Measurements from ENCODE around the gene NRG3. TPM values are rescaled to one million over a fixed set of nuclear protein-coding genes. Genes with fewer than 3 reads are reported as not detected.

The NRG3 gene
- total RNA-seq, 6 experiments from 2014 or later, result 0.34 to 0.99 (median 0.75) TPM

DNA sequence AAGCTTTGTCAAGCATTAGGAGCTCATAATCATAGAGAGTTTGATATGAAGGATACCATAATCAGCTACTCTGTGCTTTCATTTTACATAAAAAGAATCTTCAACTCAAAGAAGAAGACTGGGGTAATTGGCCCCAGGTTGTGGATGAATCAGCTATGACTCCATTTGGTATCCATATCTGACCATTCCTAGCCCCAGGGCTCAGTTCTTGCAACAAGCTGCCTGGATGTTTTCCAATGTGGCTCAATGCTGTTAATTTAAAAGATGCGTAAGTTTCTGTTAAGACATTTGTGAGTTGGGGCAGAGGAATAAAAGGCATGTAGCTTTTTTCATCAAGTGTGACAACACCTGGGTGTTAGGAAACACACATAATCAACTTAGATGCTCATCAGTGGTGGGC, 951.1 kb downstream of the NRG3 start:
- TF ChIP-seq POLR2A (IDR thresholded peaks at IDR 0.05) (no peak), CTCF (IDR thresholded peaks at IDR 0.05) (no peak)
- DNase-seq (no peak), ATAC-seq (no peak)
- Histone ChIP-seq H3K27ac (no peak overlapping the region), H3K36me3 (no peaks in the 10 kb centered on the region), H3K4me1 (no peaks in the 10 kb centered on the region), H3K4me3 (no peak overlapping the region), H3K9me3 (no peaks in the 10 kb centered on the region), H3K27me3 (no peaks in the 10 kb centered on the region)
- 83% methylated on average over 1 of the region's 1 CpG for WGBS (ENCODE audit: insufficient coverage, low coverage, low lambda C conversion rate, missing lambda C conversion rate)
- intact Hi-C loops (cut with DNase I), result no loop called here

DNA sequence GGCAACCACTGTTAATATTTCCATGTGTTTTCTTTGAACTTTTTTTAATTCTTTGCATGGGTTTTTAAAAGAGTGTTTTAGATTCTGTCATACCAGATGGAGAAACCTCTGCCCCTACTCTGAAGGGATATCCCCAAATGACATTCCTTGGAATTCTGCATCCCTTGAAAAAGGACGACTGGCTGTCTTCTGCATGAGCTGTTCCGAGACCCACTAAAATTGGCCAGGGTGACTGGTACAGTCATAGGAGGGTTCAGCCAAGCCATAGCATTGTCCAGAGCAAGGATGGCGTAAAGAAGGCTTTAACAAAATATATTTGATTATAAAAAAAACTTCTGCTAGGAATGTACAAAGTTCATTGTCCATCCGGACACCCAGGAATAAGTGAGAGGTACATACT, 952.9 kb downstream of the NRG3 start:
- Histone ChIP-seq H3K4me3 (no peak overlapping the region), H3K9me3 (no peaks in the 10 kb centered on the region), H3K27ac (no peak overlapping the region), H3K36me3 (no peaks in the 10 kb centered on the region), H3K4me1 (no peaks in the 10 kb centered on the region), H3K27me3 (no peaks in the 10 kb centered on the region)
- DNase-seq, result no peak
- 57% methylated on average over 4 of the region's 4 CpGs for WGBS (ENCODE audit: insufficient coverage, low coverage, low lambda C conversion rate, missing lambda C conversion rate)
- no peak for TF ChIP-seq CTCF (IDR thresholded peaks at IDR 0.05)
- no peak for TF ChIP-seq POLR2A (IDR thresholded peaks at IDR 0.05)
- intact Hi-C loops (cut with DNase I), result no loop called here
- ATAC-seq, result no peak

DNA sequence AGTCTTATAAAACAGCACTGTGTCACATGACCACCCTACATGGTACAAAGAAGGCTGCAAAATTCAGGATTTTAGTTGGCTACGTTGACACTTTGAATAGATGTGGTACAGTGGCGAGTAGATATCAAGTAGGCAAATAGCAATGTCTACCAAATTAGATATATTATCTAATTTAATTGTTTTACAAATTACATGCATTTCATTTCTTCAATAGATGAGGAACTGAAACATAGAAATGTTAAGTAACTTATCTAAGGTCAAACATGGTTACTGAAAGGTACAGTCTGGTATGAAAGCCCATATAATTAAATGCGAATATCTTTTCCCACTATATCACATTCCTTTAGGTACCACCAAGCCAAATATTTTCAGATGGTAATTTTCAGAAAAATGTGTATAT, 972.2 kb downstream of the NRG3 start:
- Histone ChIP-seq H3K9me3 (no peaks in the 10 kb centered on the region), H3K27ac (no peak overlapping the region), H3K4me1 (no peaks in the 10 kb centered on the region), H3K27me3 (no peaks in the 10 kb centered on the region), H3K4me3 (no peak overlapping the region), H3K36me3 (no peaks in the 10 kb centered on the region)
- TF ChIP-seq CTCF (IDR thresholded peaks at IDR 0.05) (no peak), POLR2A (IDR thresholded peaks at IDR 0.05) (no peak)
- ATAC-seq, result no peak
- intact Hi-C loops (cut with DNase I), result no loop called here
- WGBS (ENCODE audit: insufficient coverage, low coverage, low lambda C conversion rate, missing lambda C conversion rate), result 53% methylated on average over 3 of the region's 3 CpGs
- no peak for DNase-seq

DNA sequence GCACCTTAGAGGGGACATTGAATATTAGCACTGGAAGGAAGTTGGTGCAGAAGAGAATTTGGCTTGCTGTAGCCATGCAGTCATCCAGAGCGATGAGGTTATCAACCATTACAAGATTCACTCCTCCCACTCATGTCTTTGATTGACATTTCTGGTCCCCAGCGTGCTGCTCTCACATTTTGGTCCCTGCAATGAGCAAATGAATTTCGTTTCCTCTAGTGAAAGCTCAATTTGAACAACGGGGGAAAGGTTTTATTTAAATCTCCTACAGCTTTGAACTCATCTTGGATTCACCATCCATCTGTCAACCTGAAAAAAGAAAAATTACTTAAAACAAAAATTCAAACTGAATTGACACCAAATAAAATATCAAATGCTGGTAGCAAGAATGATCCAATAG, 975.2 kb downstream of the NRG3 start:
- Histone ChIP-seq H3K9me3 (no peaks in the 10 kb centered on the region), H3K27ac (no peak overlapping the region), H3K4me3 (no peak overlapping the region), H3K4me1 (no peaks in the 10 kb centered on the region), H3K36me3 (no peaks in the 10 kb centered on the region), H3K27me3 (no peaks in the 10 kb centered on the region)
- no peak for ATAC-seq
- no peak for DNase-seq
- intact Hi-C loops (cut with DNase I), result no loop called here
- no peak for TF ChIP-seq CTCF (IDR thresholded peaks at IDR 0.05)
- no peak for TF ChIP-seq POLR2A (IDR thresholded peaks at IDR 0.05)
- WGBS (ENCODE audit: insufficient coverage, low coverage, low lambda C conversion rate, missing lambda C conversion rate), result 55% methylated on average over 4 of the region's 4 CpGs

DNA sequence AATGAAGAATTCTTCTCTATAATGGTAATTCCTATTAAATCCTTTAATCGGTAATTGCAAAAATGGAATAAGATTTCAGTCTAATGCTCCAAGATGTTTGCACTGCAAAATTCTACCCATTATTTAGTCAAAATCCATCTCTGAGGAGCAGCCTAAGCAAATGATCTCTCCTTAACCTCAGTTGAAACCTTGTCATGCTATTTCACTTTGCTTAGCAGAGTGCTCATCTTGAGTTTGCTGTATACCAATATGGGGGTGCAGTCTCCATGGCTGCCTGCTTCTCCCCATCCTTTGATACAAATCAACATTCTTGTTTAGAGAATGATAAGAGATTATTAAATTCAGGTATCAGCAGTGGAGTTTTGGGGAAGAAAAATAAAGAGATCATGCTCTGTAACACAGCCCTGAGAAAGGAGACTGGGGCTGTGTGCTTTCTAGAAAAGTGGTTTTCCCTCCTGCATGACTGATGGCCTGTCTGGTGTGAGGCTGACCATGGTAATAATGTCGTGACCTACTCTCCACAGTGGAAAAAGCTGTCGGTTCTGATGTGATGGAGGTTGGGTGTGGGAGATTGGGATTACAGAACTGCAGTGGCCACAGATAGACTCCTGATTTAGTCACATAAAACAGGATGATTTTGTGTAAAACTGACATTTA, 982.1 kb downstream of the NRG3 start:
- Histone ChIP-seq H3K36me3 (no peaks in the 10 kb centered on the region), H3K4me3 (no peak overlapping the region), H3K27ac (no peak overlapping the region), H3K27me3 (no peaks in the 10 kb centered on the region), H3K4me1 (no peaks in the 10 kb centered on the region), H3K9me3 (no peaks in the 10 kb centered on the region)
- no peak for ATAC-seq
- DNase-seq, result no peak
- intact Hi-C loops (cut with DNase I), result no loop called here
- TF ChIP-seq CTCF (IDR thresholded peaks at IDR 0.05) (no peak), POLR2A (IDR thresholded peaks at IDR 0.05) (no peak)
- WGBS (ENCODE audit: insufficient coverage, low coverage, low lambda C conversion rate, missing lambda C conversion rate), result 53% methylated on average over 3 of the region's 3 CpGs
